ENCODE data around the gene POU2AF1.

GRCh38 chr11:111414936-111415335, 35.9 kb upstream of the POU2AF1 start:
- TF ChIP-seq POLR2A (IDR thresholded peaks at IDR 0.05) (no peak), CTCF (IDR thresholded peaks at IDR 0.05) (no peak)

All from right lobe of liver (tissue), 4 donors.